IMR-90 (cell line): ENCODE measurements around the gene GABPB1. TPM values are rescaled to one million over a fixed set of nuclear protein-coding genes. Genes with fewer than 3 reads are reported as not detected.

Experiments used
- ATAC-seq: fragments of 200-7000 bp; cut with Tn5 transposase; 2 replicates; pipeline ENCODE4 v1.9.1; 2020; ENCODE audit warnings: low read depth, mild to moderate bottlenecking, moderate library complexity
- BruUV-seq: library from RNA; stranded (reverse); fragments of 400-500 nt; replicated peaks from 2 replicates; lab custom pipeline; 2021; lab: Mats Ljungman, UMichigan
- CTCF ChIA-PET: fragments of 300-600 bp; formaldehyde crosslinking; extraction: SDS; loops from one replicate; lab custom pipeline; 2021; ENCODE audit warnings: antibody characterized with exemption; lab: Yijun Ruan, JAX
- POLR2A ChIA-PET: fragments of 300-600 bp; sonication (Branson Sonifier 250); formaldehyde crosslinking; loops from one replicate; lab custom pipeline; 2022; ENCODE audit warnings: antibody characterized with exemption; ENCODE audit not compliant: unreplicated experiment; lab: Charles Lee
- DNase-seq: peaks from one replicate; pipeline ENCODE4 v3.0.0; 2013
- H2AFZ ChIP-seq: replicated peaks from 2 replicates; pipeline ENCODE3; 2013; ENCODE audit warnings: low read length, mild to moderate bottlenecking; ENCODE audit not compliant: poor library complexity
- H2AK5ac ChIP-seq: 2 replicates; pipeline ENCODE4 v1.6.1; 2013; ENCODE audit warnings: low read depth, low read length, inconsistent platforms
- H2AK9ac ChIP-seq: replicated peaks from 2 replicates; pipeline ENCODE3; 2013; ENCODE audit warnings: mild to moderate bottlenecking, low read depth, low read length, moderate library complexity; ENCODE audit not compliant: poor library complexity
- H2BK120ac ChIP-seq: 2 replicates; pipeline ENCODE4 v1.6.1; 2013; ENCODE audit warnings: low read depth, low read length, inconsistent platforms
- H2BK15ac ChIP-seq: 3 replicates; pipeline ENCODE4 v1.6.1; 2013; ENCODE audit warnings: low read depth, low read length, inconsistent platforms
- H2BK20ac ChIP-seq: 2 replicates; pipeline ENCODE4 v1.6.1; 2013; ENCODE audit warnings: low read depth, mild to moderate bottlenecking, inconsistent platforms, low read length, moderate library complexity
- H2BK5ac ChIP-seq: 2 replicates; pipeline ENCODE4 v1.6.1; 2013; ENCODE audit warnings: mild to moderate bottlenecking, low read depth, low read length, inconsistent platforms; ENCODE audit not compliant: poor library complexity, severe bottlenecking
- H3K14ac ChIP-seq: replicated peaks from 2 replicates; pipeline ENCODE4 v1.6.1; 2013; ENCODE audit warnings: low read depth, low read length, inconsistent platforms
- H3K18ac ChIP-seq: 2 replicates; pipeline ENCODE4 v1.6.1; 2013; ENCODE audit warnings: low read depth, low read length, control low read depth
- H3K23ac ChIP-seq: 2 replicates; pipeline ENCODE4 v1.6.1; 2013; ENCODE audit warnings: low read depth, low read length, inconsistent platforms
- H3K27ac ChIP-seq: 2 replicates; pipeline ENCODE4 v1.5.1; 2013; ENCODE audit warnings: mild to moderate bottlenecking, control low read depth, low read length; ENCODE audit not compliant: insufficient read depth
- H3K27me3 ChIP-seq: 2 replicates; pipeline ENCODE4 v1.6.1; 2013; ENCODE audit warnings: low read length; ENCODE audit not compliant: control insufficient read depth, insufficient read depth
- H3K36me3 ChIP-seq: 2 replicates; pipeline ENCODE4 v1.6.1; 2013; ENCODE audit warnings: low read length, mixed read lengths; ENCODE audit not compliant: control insufficient read depth, insufficient read depth
- H3K4ac ChIP-seq: 2 replicates; pipeline ENCODE4 v1.6.1; 2013; ENCODE audit warnings: low read depth, low read length, inconsistent platforms
- H3K4me1 ChIP-seq: 2 replicates; pipeline ENCODE4 v1.6.1; 2013; ENCODE audit warnings: low read length, mixed read lengths; ENCODE audit not compliant: control insufficient read depth, insufficient read depth
- H3K4me2 ChIP-seq: 2 replicates; pipeline ENCODE4 v1.6.1; 2013; ENCODE audit warnings: low read depth, mild to moderate bottlenecking, control low read depth, low read length, moderate library complexity
- H3K4me3 ChIP-seq: 2 replicates; pipeline ENCODE4 v1.5.1; 2013; ENCODE audit warnings: low read depth, mild to moderate bottlenecking, control low read depth, low read length, moderate library complexity; ENCODE audit not compliant: insufficient read depth
- H3K56ac ChIP-seq: 2 replicates; pipeline ENCODE4 v1.6.1; 2013; ENCODE audit warnings: low read length, inconsistent platforms; ENCODE audit not compliant: insufficient read depth; ENCODE audit errors: extremely low read depth
- H3K79me1 ChIP-seq, 2 experiments: 2 replicates each; pipeline ENCODE4 v1.6.1; 2013; ENCODE audit warnings: low read length in 2 of 2, inconsistent platforms in 1 of 2, low read depth in 1 of 2
- H3K9ac ChIP-seq: 2 replicates; pipeline ENCODE4 v1.6.1; 2013; ENCODE audit warnings: low read depth, low read length, control low read depth
- H3K9me1 ChIP-seq: 2 replicates; pipeline ENCODE4 v1.6.1; 2013; ENCODE audit warnings: low read length, inconsistent platforms; ENCODE audit not compliant: insufficient read depth
- H3K9me3 ChIP-seq: 2 replicates; pipeline ENCODE4 v1.6.1; 2013; ENCODE audit warnings: low read length; ENCODE audit not compliant: control insufficient read depth, insufficient read depth
- H4K20me1 ChIP-seq: 2 replicates; pipeline ENCODE4 v1.6.1; 2013; ENCODE audit warnings: low read length, inconsistent platforms; ENCODE audit not compliant: insufficient read depth
- H4K5ac ChIP-seq: 2 replicates; pipeline ENCODE4 v1.6.1; 2013; ENCODE audit warnings: mild to moderate bottlenecking, low read depth, low read length, control low read depth
- H4K8ac ChIP-seq, 2 experiments: 2 replicates each; pipeline ENCODE4 v1.6.1; 2013; ENCODE audit warnings: low read depth in 2 of 2, low read length in 2 of 2, control low read depth in 1 of 2, inconsistent platforms in 1 of 2
- H4K91ac ChIP-seq: 2 replicates; pipeline ENCODE4 v1.6.1; 2013; ENCODE audit warnings: low read depth, low read length, inconsistent platforms; ENCODE audit not compliant: insufficient read depth
- BHLHE40 ChIP-seq: fragments of 150-350 bp; IDR thresholded peaks from 2 replicates; pipeline ENCODE4 v1.6.1; 2016; ENCODE audit warnings: mild to moderate bottlenecking, low read depth, low read length
- CEBPB ChIP-seq: IDR thresholded peaks from 2 replicates; pipeline ENCODE4 v1.6.1; 2012; ENCODE audit warnings: low read depth, low read length, improper control_type of control experiment
- CHD1 ChIP-seq: IDR thresholded peaks from 2 replicates; pipeline ENCODE4 v1.6.1; 2012; ENCODE audit warnings: low read depth, low read length, improper control_type of control experiment
- MXI1 ChIP-seq: IDR thresholded peaks from 2 replicates; pipeline ENCODE4 v1.6.1; 2012; ENCODE audit warnings: low read depth, mild to moderate bottlenecking, low read length, moderate library complexity, borderline replicate concordance
- NFE2L2 ChIP-seq: fragments of 150-350 bp; IDR thresholded peaks from 2 replicates; pipeline ENCODE4 v1.6.1; 2016; ENCODE audit warnings: low read depth, mild to moderate bottlenecking, low read length
- RAD21 ChIP-seq: IDR thresholded peaks from 2 replicates; pipeline ENCODE4 v1.6.1; 2012; ENCODE audit warnings: low read length, improper control_type of control experiment
- RCOR1 ChIP-seq: IDR thresholded peaks from 2 replicates; pipeline ENCODE4 v1.6.1; 2012; ENCODE audit warnings: mild to moderate bottlenecking, low read length, improper control_type of control experiment; ENCODE audit not compliant: insufficient replicate concordance
- RFX5 ChIP-seq: IDR thresholded peaks from 2 replicates; pipeline ENCODE4 v1.8.0; 2012; ENCODE audit warnings: low read depth, mild to moderate bottlenecking, low read length, moderate library complexity
- WGBS, 2 experiments: methylation state at CpG; one replicate each; pipeline versions ENCODE4 v1.1.5 to v1.1.7; 2013; ENCODE audit warnings: missing lambda C conversion rate in 2 of 2; ENCODE audit not compliant: insufficient read length in 1 of 2; ENCODE audit errors: extremely low coverage in 2 of 2; 5-methylcytosine and 5-hydroxymethylcytosine counted together
- dilution Hi-C: fragments of 300-500 bp; cut with HindIII; formaldehyde crosslinking; loops from one replicate; pipeline ENCODE4 v1.14.3; 2018; ENCODE audit warnings: low sequenced_read_pairs; ENCODE audit not compliant: unreplicated experiment
- in situ Hi-C: fragments of 300-500 bp; cut with MboI; formaldehyde crosslinking; loops from 3 replicates; pipeline ENCODE4 v1.14.3; 2019; ENCODE audit warnings: low sequenced_read_pairs, inconsistent platforms, mixed read lengths
- intact Hi-C: fragments of 100-400 bp; cut with micrococcal nuclease; formaldehyde crosslinking; loops from 2 replicates; pipeline ENCODE4 v1.10.0; 2022
- polyA plus RNA-seq, 3 experiments: library from polyadenylated mRNA; depleted of rRNA; stranded (reverse); fragments of >200 nt; gene quantifications; 2 replicates each; pipeline ENCODE4 v1.2.3, GENCODE V29; 2012; ENCODE audit warnings: low replicate concordance in 1 of 3
- total RNA-seq: library from RNA; depleted of rRNA; stranded (reverse); fragments of >200 nt; gene quantifications from 2 replicates; pipeline ENCODE4 v1.2.3, GENCODE V29; 2012
- TF ChIP-seq, protein P1 (sequence below): conservative IDR thresholded peaks from 2 replicates; pipeline ENCODE4 v1.5.1; 2012; ENCODE audit warnings: mild to moderate bottlenecking, low read depth, low read length, improper control_type of control experiment

The GABPB1 gene
- total and polyA plus RNA-seq, 2 of the 4 experiments (the other 2 are of a cell fraction): 26.3 to 89.3 TPM

DNA sequence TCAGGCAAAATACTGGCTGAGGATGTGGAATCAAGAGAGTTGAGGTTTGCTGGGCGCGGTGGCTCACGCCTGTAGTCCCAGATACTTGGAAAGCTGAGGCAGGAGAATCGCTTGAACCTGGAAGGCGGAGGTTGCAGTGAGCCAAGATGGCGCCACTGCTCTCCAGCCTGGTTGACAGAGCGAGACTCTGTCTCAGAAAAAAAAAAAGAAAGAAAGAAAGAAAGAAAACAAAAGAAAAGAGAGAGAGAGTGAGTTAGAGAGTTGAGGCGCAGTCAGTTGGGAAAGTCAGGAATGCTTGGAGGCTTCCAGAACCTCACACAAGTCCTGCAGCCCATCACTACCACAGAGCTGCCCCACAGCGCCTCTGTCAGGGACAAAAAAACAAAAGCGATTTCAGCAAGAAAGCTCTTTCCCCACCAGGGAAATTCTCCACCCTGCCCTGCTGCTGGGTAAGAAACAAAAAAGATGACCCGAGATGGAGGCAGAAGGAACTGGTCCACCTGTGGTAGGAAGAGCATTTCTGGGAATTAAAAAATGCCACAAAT lies 103.3 kb downstream of the GABPB1 start:
- dilution Hi-C loops (no loop called here), in situ Hi-C loops (no loop called here), intact Hi-C loops (no loop called here)
- H3K79me1 ChIP-seq: no peaks in the 10 kb centered on the region
- H2BK15ac ChIP-seq: no peak overlapping the region
- H3K4me2 ChIP-seq: no peak overlapping the region
- no CpG with 5 or more reads among the region's 11 CpGs for WGBS, 2 experiments
- H3K14ac ChIP-seq: no peak overlapping the region
- no peaks in the 10 kb centered on the region for H3K9me3 ChIP-seq
- H3K23ac ChIP-seq: no peak overlapping the region
- peaks cover 2% of the 10 kb centered on the region; the same call in 1 of the 2 replicates for H3K4me1 ChIP-seq
- peaks cover 6% of the 10 kb centered on the region; the same call in 1 of the 2 replicates for H3K9me1 ChIP-seq
- no peak overlapping the region for H2BK120ac ChIP-seq
- no peak for DNase-seq
- H3K4ac ChIP-seq: no peak overlapping the region
- no peaks in the 10 kb centered on the region for H3K36me3 ChIP-seq
- ChIA-PET CTCF (interaction anchor here (0.7 kb wide), 2 partner anchors 22 to 32 kb away, joined by 3 to 5 read pairs; no protein-coding TSS in a partner anchor), POLR2A (no interaction called here)
- no peak for ATAC-seq
- peaks cover 16% of the 10 kb centered on the region for H3K27me3 ChIP-seq
- BruUV-seq: no TSS peak
- no peak overlapping the region for H2BK20ac ChIP-seq
- H3K4me3 ChIP-seq: no peak overlapping the region
- TF ChIP-seq, protein P1, sequence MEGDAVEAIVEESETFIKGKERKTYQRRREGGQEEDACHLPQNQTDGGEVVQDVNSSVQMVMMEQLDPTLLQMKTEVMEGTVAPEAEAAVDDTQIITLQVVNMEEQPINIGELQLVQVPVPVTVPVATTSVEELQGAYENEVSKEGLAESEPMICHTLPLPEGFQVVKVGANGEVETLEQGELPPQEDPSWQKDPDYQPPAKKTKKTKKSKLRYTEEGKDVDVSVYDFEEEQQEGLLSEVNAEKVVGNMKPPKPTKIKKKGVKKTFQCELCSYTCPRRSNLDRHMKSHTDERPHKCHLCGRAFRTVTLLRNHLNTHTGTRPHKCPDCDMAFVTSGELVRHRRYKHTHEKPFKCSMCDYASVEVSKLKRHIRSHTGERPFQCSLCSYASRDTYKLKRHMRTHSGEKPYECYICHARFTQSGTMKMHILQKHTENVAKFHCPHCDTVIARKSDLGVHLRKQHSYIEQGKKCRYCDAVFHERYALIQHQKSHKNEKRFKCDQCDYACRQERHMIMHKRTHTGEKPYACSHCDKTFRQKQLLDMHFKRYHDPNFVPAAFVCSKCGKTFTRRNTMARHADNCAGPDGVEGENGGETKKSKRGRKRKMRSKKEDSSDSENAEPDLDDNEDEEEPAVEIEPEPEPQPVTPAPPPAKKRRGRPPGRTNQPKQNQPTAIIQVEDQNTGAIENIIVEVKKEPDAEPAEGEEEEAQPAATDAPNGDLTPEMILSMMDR: no peak
- no peak for TF ChIP-seq CEBPB
- no peak for TF ChIP-seq RCOR1
- TF ChIP-seq RAD21: no peak
- no peak for TF ChIP-seq NFE2L2
- TF ChIP-seq BHLHE40: no peak
- TF ChIP-seq MXI1: no peak
- TF ChIP-seq RFX5: no peak
- TF ChIP-seq CHD1: no peak
- H2AFZ ChIP-seq: no peak overlapping the region
- no peak overlapping the region for H4K8ac ChIP-seq
- no peak overlapping the region for H4K5ac ChIP-seq
- H3K18ac ChIP-seq: no peak overlapping the region
- no peak overlapping the region for H3K27ac ChIP-seq
- no peak overlapping the region for H3K56ac ChIP-seq
- H3K9ac ChIP-seq: no peak overlapping the region
- no peak overlapping the region for H4K91ac ChIP-seq
- H2BK5ac ChIP-seq: no peak overlapping the region
- no peak overlapping the region for H2AK5ac ChIP-seq
- H2AK9ac ChIP-seq: no peak overlapping the region
- H4K20me1 ChIP-seq: no peaks in the 10 kb centered on the region
